ENCODE measurements around the gene STK26.
"Not testable (repeated sequence)": the region's sequence is repeated elsewhere in the genome, so short reads cannot be mapped to it uniquely, and the experiment has no call there.

Gene STK26

GRCh38 chrX:132022967-132023895 is at the start of gene STK26:
STK26 (plus strand) TSS chrX:132023302; CDS start chrX:132023618, 316 bp downstream.
- peak; percentile 40 for DNase-seq (ENCODE audit: low read depth)

- DNase-seq (ENCODE audit: low read depth): no peak
Observed at GRCh38 chrX:131975851-131976250, 47.3 kb upstream of the STK26 start.

GRCh38 chrX:131977619-131978018 is 45.5 kb upstream of the STK26 start:
- no peak for DNase-seq (ENCODE audit: low read depth)

GRCh38 chrX:131979116-131979515 is 44.0 kb upstream of the STK26 start:
- DNase-seq (ENCODE audit: low read depth): no peak

- DNase-seq (ENCODE audit: low read depth): no peak
Observed at GRCh38 chrX:131985526-131986049, 37.5 kb upstream of the STK26 start.

- no peak for DNase-seq (ENCODE audit: low read depth)
Observed at GRCh38 chrX:131987252-131987651, 35.9 kb upstream of the STK26 start.

GRCh38 chrX:131988236-131988635 is 34.9 kb upstream of the STK26 start:
- DNase-seq (ENCODE audit: low read depth): no peak

- DNase-seq (ENCODE audit: low read depth): no peak
Observed at GRCh38 chrX:132001127-132001526, 22.0 kb upstream of the STK26 start.

GRCh38 chrX:132004728-132005127 is 18.4 kb upstream of the STK26 start:
- DNase-seq (ENCODE audit: low read depth): no peak

- no peak for DNase-seq (ENCODE audit: low read depth)
Observed at GRCh38 chrX:132009350-132009749, 13.8 kb upstream of the STK26 start.

GRCh38 chrX:132010213-132010612 is 12.9 kb upstream of the STK26 start:
- DNase-seq (ENCODE audit: low read depth): not testable (repeated sequence)

GRCh38 chrX:132015875-132016274 is 7.2 kb upstream of the STK26 start:
- no peak for DNase-seq (ENCODE audit: low read depth)

GRCh38 chrX:132016628-132017430 is 6.3 kb upstream of the STK26 start:
- no peak for DNase-seq (ENCODE audit: low read depth)

GRCh38 chrX:132017431-132018185 is 5.5 kb upstream of the STK26 start:
- DNase-seq (ENCODE audit: low read depth): no peak

GRCh38 chrX:132022198-132022966 is 720 bp upstream of the STK26 start:
- DNase-seq (ENCODE audit: low read depth): no peak

GRCh38 chrX:132023896-132024386 is 839 bp downstream of the STK26 start:
- DNase-seq (ENCODE audit: low read depth): no peak

- DNase-seq (ENCODE audit: low read depth): no peak
Observed at GRCh38 chrX:132025041-132025440, 1.9 kb downstream of the STK26 start.

- no peak for DNase-seq (ENCODE audit: low read depth)
Observed at GRCh38 chrX:132030264-132030663, 7.2 kb downstream of the STK26 start.

- no peak for DNase-seq (ENCODE audit: low read depth)
Observed at GRCh38 chrX:132031867-132032266, 8.8 kb downstream of the STK26 start.

- DNase-seq (ENCODE audit: low read depth): no peak
Observed at GRCh38 chrX:132033166-132033565, 10.1 kb downstream of the STK26 start.

- no peak for DNase-seq (ENCODE audit: low read depth)
Observed at GRCh38 chrX:132034648-132035047, 11.5 kb downstream of the STK26 start.

All from stimulated activated CD8-positive, alpha-beta memory T cell treated with anti-CD3 and anti-CD28 coated beads, Interleukin-15, amount 100 ng/mL, for 1 hour (primary cell).